OCI-LY3 (cell line): ENCODE results near the gene QKI.

Experiments
- EZH2phosphoT487 ChIP-seq: fragments of 200-600 bp; shearing (Covaris generic); IDR thresholded peaks from 2 replicates; pipeline ENCODE4 v1.6.1; 2018; ENCODE audit warnings: antibody characterized with exemption, mixed run types, low read depth
- TF ChIP-seq, protein P1 (sequence below): fragments of 200-600, 300-600 bp; sonication (generic); IDR thresholded peaks from 2 replicates; pipeline ENCODE4 v1.5.1; 2014; ENCODE audit warnings: antibody characterized with exemption, low read length, low read depth

GRCh38 chr6:163380216-163380615 is 34.3 kb upstream of the QKI start:
- TF ChIP-seq, protein P1, sequence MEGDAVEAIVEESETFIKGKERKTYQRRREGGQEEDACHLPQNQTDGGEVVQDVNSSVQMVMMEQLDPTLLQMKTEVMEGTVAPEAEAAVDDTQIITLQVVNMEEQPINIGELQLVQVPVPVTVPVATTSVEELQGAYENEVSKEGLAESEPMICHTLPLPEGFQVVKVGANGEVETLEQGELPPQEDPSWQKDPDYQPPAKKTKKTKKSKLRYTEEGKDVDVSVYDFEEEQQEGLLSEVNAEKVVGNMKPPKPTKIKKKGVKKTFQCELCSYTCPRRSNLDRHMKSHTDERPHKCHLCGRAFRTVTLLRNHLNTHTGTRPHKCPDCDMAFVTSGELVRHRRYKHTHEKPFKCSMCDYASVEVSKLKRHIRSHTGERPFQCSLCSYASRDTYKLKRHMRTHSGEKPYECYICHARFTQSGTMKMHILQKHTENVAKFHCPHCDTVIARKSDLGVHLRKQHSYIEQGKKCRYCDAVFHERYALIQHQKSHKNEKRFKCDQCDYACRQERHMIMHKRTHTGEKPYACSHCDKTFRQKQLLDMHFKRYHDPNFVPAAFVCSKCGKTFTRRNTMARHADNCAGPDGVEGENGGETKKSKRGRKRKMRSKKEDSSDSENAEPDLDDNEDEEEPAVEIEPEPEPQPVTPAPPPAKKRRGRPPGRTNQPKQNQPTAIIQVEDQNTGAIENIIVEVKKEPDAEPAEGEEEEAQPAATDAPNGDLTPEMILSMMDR, result no peak
- TF ChIP-seq EZH2phosphoT487, result no peak
